K562 (cell line): ENCODE measurements around the gene PPFIA1. TPM values are rescaled to one million over a fixed set of nuclear protein-coding genes. Genes with fewer than 3 reads are reported as not detected.

Source experiments
- ETV6 ChIP-seq, 3 experiments: fragments of 150-350 bp in 1 of 3; sonication (generic) in 1 of 3; formaldehyde crosslinking in 1 of 3; IDR thresholded peaks; 2 replicates each; pipeline versions ENCODE4 v1.6.1 to v1.8.0; 2014 to 2022; ENCODE audit warnings: borderline replicate concordance in 2 of 3, low read depth in 2 of 3, antibody characterized with exemption in 1 of 3, low read length in 1 of 3, mild to moderate bottlenecking in 1 of 3, missing genetic modification reagents in 1 of 3
- FOXK2 ChIP-seq, 2 experiments: fragments of 450-650 bp; IDR thresholded peaks in 1 of 2; conservative IDR thresholded peaks in 1 of 2; 2 replicates each; pipeline ENCODE4 v1.6.1; 2016; ENCODE audit warnings: low read depth in 2 of 2, mild to moderate bottlenecking in 1 of 2
- FOXP4 ChIP-seq: sonication (generic); formaldehyde crosslinking; IDR thresholded peaks from 2 replicates; pipeline ENCODE4 v1.8.0; 2022; ENCODE audit warnings: mild to moderate bottlenecking, missing genetic modification reagents, borderline replicate concordance
- GATA2 ChIP-seq: sonication (generic); formaldehyde crosslinking; IDR thresholded peaks from 2 replicates; pipeline ENCODE4 v1.4.0; 2020; ENCODE audit warnings: mild to moderate bottlenecking, missing genetic modification reagents
- HDAC3 ChIP-seq: fragments of 450-650 bp; IDR thresholded peaks from 2 replicates; pipeline ENCODE4 v1.6.1; 2018; ENCODE audit warnings: borderline replicate concordance, mild to moderate bottlenecking, moderate library complexity; ENCODE audit not compliant: partially characterized antibody
- NCOR1 ChIP-seq: fragments of 450-650 bp; IDR thresholded peaks from 2 replicates; pipeline ENCODE4 v1.6.1; 2016; ENCODE audit warnings: mild to moderate bottlenecking, moderate library complexity
- RBFOX2 ChIP-seq: fragments of 200-400 bp; formaldehyde crosslinking; IDR thresholded peaks from 2 replicates; pipeline ENCODE4 v1.6.1; 2017; ENCODE audit warnings: low read depth, mild to moderate bottlenecking, low read length, moderate library complexity
- TFAP4 ChIP-seq: sonication (generic); formaldehyde crosslinking; IDR thresholded peaks from 2 replicates; pipeline ENCODE4 v1.8.0; 2022; ENCODE audit warnings: missing genetic modification reagents, mild to moderate bottlenecking, moderate library complexity, borderline replicate concordance
- ZBTB12 ChIP-seq: fragments of 250-450 bp; sonication (Bioruptor Pico); IDR thresholded peaks from 2 replicates; pipeline ENCODE4 v1.4.0; 2020
- ZEB2 ChIP-seq: fragments of 450-650 bp; IDR thresholded peaks from 2 replicates; pipeline ENCODE4 v1.6.1; 2016
- ZNF318 ChIP-seq, 2 experiments: fragments of 450-650 bp; IDR thresholded peaks; 2 replicates each; pipeline ENCODE4 v1.6.1; 2016; ENCODE audit warnings: mild to moderate bottlenecking in 2 of 2, borderline replicate concordance in 1 of 2, low read depth in 1 of 2, moderate library complexity in 1 of 2
- polyA plus RNA-seq, 8 experiments: library from polyadenylated mRNA; depleted of rRNA in 4 of 8; stranded (reverse) in 5 of 8; unstranded in 3 of 8; fragments of >200 nt; fragmentation: Nextera tagmentation in 2 of 8; fragmentation: Illumina TruSeq in 1 of 8; extraction: Ambion mirVana in 2 of 8; extraction: Trizol in 1 of 8; gene quantifications; 2 replicates each; pipeline versions ENCODE4 v1.2.1 to v1.2.3, GENCODE V29; 2011 to 2014; ENCODE audit warnings: inconsistent platforms in 1 of 8, missing spikeins in 1 of 8
- total RNA-seq, 7 experiments: library from RNA; depleted of rRNA in 6 of 7; stranded (reverse); fragments of >200 nt in 6 of 7; fragmentation: Illumina TruSeq in 2 of 7; extraction: Trizol in 2 of 7; gene quantifications; 2 replicates each; pipeline versions ENCODE4 v1.2.1 to v1.2.3, GENCODE V29; 2011 to 2021; ENCODE audit warnings: low replicate concordance in 1 of 7

The PPFIA1 gene
- total and polyA plus RNA-seq, 9 of the 15 experiments (the other 6 are each of a cell fraction or from before 2014, with no cell fraction given) = 9.9 to 41.5 (median 28.5) TPM

GRCh38 chr11:70423523-70424505 is 153.3 kb downstream of the PPFIA1 start (continued):
- TF ChIP-seq ZNF318 (IDR thresholded peaks at IDR 0.05; ENCODE audit: borderline replicate concordance in 1 of 2, low read depth in 1 of 2) (peak in 1 of 2 experiments; percentile 83; a peak in 2 of 4 replicates), ETV6 (IDR thresholded peaks at IDR 0.05; ENCODE audit: borderline replicate concordance in 1 of 2, low read depth in 2 of 2, low read length in 1 of 2) (no peak), ETV6 (CRISPR knock-in tag; IDR thresholded peaks at IDR 0.05; ENCODE audit: borderline replicate concordance) (no peak), GATA2 (CRISPR knock-in tag) (no peak), RBFOX2 (peak; percentile 53; the same call in 1 of the 2 replicates), ZEB2 (0 out of 2 replicates have a peak, but pooled peaks have one; percentile 54), TFAP4 (CRISPR knock-in tag) (peak; percentile 89; the same call in 1 of the 2 replicates), NCOR1 (peak; percentile 70), HDAC3 (peak; percentile 77), FOXK2 (conservative IDR thresholded peaks at IDR 0.05 in 1 of 2, IDR thresholded peaks at IDR 0.05 in 1 of 2; ENCODE audit: low read depth in 2 of 2) (peak; percentile 48 to 58; a peak in 2 of 4 replicates), ZBTB12 (CRISPR knock-in tag) (0 out of 2 replicates have a peak, but pooled peaks have one; percentile 36), FOXP4 (CRISPR knock-in tag) (peak; percentile 94; the same call in 1 of the 2 replicates)
